Naive thymus-derived CD4-positive, alpha-beta T cell (primary cell): Measurements from ENCODE around the gene BEND3. TPM values are rescaled to one million over a fixed set of nuclear protein-coding genes. Genes with fewer than 3 reads are reported as not detected.

Experiments
- ATAC-seq: fragments of 150-1000 bp; cut with Tn5 transposase; 2 replicates; pipeline ENCODE4 v1.10.0; 2021; ENCODE audit warnings: mild to moderate bottlenecking, moderate library complexity
- CTCF ChIA-PET: fragments of 350-600 bp; sonication (Branson Sonifier 250); formaldehyde crosslinking; loops from one replicate; lab custom pipeline; 2021; ENCODE audit warnings: antibody characterized with exemption; lab: Charles Lee
- POLR2A ChIA-PET: fragments of 350-600 bp; sonication (Branson Sonifier 250); formaldehyde crosslinking; loops from one replicate; lab custom pipeline; 2021; ENCODE audit warnings: antibody characterized with exemption, inconsistent platforms; lab: Charles Lee
- DNase-seq, 9 donors: peaks; one replicate each; pipeline versions ENCODE4 v3.0.0 to v3.0.0-alpha.2; 2020 to 2022; ENCODE audit warnings: mixed read lengths in 1 of 9
- H3K27ac ChIP-seq: one replicate; pipeline ENCODE4 v1.7.0; 2013; ENCODE audit warnings: mild to moderate bottlenecking, low read depth, low read length, moderate library complexity
- H3K27me3 ChIP-seq, 2 donors: one replicate each; pipeline ENCODE4 v1.7.0; 2013; ENCODE audit warnings: low read length in 2 of 2, mild to moderate bottlenecking in 2 of 2, moderate library complexity in 2 of 2; ENCODE audit not compliant: control insufficient read depth in 2 of 2, insufficient read depth in 2 of 2
- H3K36me3 ChIP-seq, 3 experiments: 1 replicate in 2 of 3; 2 replicates in 1 of 3; pipeline ENCODE4 v1.7.0; 2013; ENCODE audit warnings: low read length in 3 of 3, mild to moderate bottlenecking in 3 of 3, moderate library complexity in 1 of 3; ENCODE audit not compliant: insufficient read depth in 3 of 3, control insufficient read depth in 2 of 3
- H3K4me1 ChIP-seq, 2 donors: one replicate each; pipeline ENCODE4 v1.7.0; 2013; ENCODE audit warnings: low read length in 2 of 2, mild to moderate bottlenecking in 2 of 2, moderate library complexity in 1 of 2; ENCODE audit not compliant: control insufficient read depth in 2 of 2, insufficient read depth in 2 of 2
- H3K4me3 ChIP-seq: 2 replicates; pipeline ENCODE4 v1.7.0; 2013; ENCODE audit warnings: mild to moderate bottlenecking, low read length
- H3K9me3 ChIP-seq, 3 experiments: 1 replicate in 2 of 3; 2 replicates in 1 of 3; pipeline ENCODE4 v1.7.0; 2013; ENCODE audit warnings: low read length in 3 of 3; ENCODE audit not compliant: control insufficient read depth in 2 of 3
- H3K27ac Mint-ChIP-seq, 9 donors: one replicate each; pipeline ENCODE4 v1.8.0; 2020 to 2022; ENCODE audit warnings: mixed read lengths in 9 of 9, mild to moderate bottlenecking in 8 of 9, moderate library complexity in 5 of 9, inconsistent platforms in 2 of 9
- H3K27me3 Mint-ChIP-seq, 5 donors: one replicate each; pipeline ENCODE4 v1.8.0; 2021 to 2022; ENCODE audit warnings: mixed read lengths in 5 of 5, mild to moderate bottlenecking in 1 of 5
- H3K36me3 Mint-ChIP-seq, 5 donors: one replicate each; pipeline ENCODE4 v1.8.0; 2020 to 2022; ENCODE audit warnings: mixed read lengths in 5 of 5, mild to moderate bottlenecking in 3 of 5, inconsistent platforms in 1 of 5
- H3K4me1 Mint-ChIP-seq, 7 donors: one replicate each; pipeline ENCODE4 v1.8.0; 2020 to 2022; ENCODE audit warnings: mixed read lengths in 7 of 7, mild to moderate bottlenecking in 3 of 7, inconsistent platforms in 1 of 7
- H3K4me3 Mint-ChIP-seq, 10 donors: one replicate each; pipeline ENCODE4 v1.8.0; 2020 to 2022; ENCODE audit warnings: mild to moderate bottlenecking in 10 of 10, mixed read lengths in 10 of 10, moderate library complexity in 6 of 10, inconsistent platforms in 2 of 10
- H3K9me3 Mint-ChIP-seq, 11 donors: one replicate each; pipeline ENCODE4 v1.8.0; 2020 to 2022; ENCODE audit warnings: mixed read lengths in 11 of 11, mild to moderate bottlenecking in 4 of 11, inconsistent platforms in 1 of 11, moderate library complexity in 1 of 11
- intact Hi-C, 2 donors: fragments of 100-400 bp; cut with micrococcal nuclease; formaldehyde crosslinking; loops; one replicate each; pipeline ENCODE4 v1.15.1; 2023
- polyA plus RNA-seq, 2 donors: library from polyadenylated mRNA; unstranded; fragments of 300-500 nt; fragmentation: Illumina TruSeq; gene quantifications; one replicate each; pipeline ENCODE4 v1.2.3, GENCODE V29; 2021
- total RNA-seq, 6 experiments: library from RNA in 5 of 6; stranded (reverse) in 5 of 6; gene quantifications; 1 replicate in 5 of 6; 2 replicates in 1 of 6; pipeline ENCODE4 v1.2.3 and lab custom pipeline; 2021 to 2026

BEND3 gene
- total and polyA plus RNA-seq, 7 experiments from 2014 or later = 0.34 to 4.1 (median 1.2) TPM

- Mint-ChIP-seq H3K27ac (peak overlapping the region in 3 of 9 donors; percentile 24 to 62 (median 25)), H3K4me1 (peaks cover 0 to 13% (median 0%) of the 10 kb centered on the region in 7 donors), H3K36me3 (peaks cover 3 to 34% (median 18%) of the 10 kb centered on the region in 5 donors), H3K27me3 (no peaks in the 10 kb centered on the region), H3K9me3 (no peaks in the 10 kb centered on the region), H3K4me3 (no peak overlapping the region)
- DNase-seq (no peak), ATAC-seq (no peak)
- ChIA-PET POLR2A (no interaction called here), CTCF (no interaction called here)
- no peaks in the 10 kb centered on the region for H3K4me1 ChIP-seq
- H3K27ac ChIP-seq = no peak overlapping the region
- no peak overlapping the region for H3K4me3 ChIP-seq
- H3K27me3 ChIP-seq = no peaks in the 10 kb centered on the region
- intact Hi-C loops = no loop called here
- H3K36me3 ChIP-seq = peaks cover 0 to 32% (median 3%) of the 10 kb centered on the region in 3 experiments
- no peaks in the 10 kb centered on the region for H3K9me3 ChIP-seq
Measured at GRCh38 chr6:107045826-107046675, 69.3 kb downstream of the BEND3 start.

DNA sequence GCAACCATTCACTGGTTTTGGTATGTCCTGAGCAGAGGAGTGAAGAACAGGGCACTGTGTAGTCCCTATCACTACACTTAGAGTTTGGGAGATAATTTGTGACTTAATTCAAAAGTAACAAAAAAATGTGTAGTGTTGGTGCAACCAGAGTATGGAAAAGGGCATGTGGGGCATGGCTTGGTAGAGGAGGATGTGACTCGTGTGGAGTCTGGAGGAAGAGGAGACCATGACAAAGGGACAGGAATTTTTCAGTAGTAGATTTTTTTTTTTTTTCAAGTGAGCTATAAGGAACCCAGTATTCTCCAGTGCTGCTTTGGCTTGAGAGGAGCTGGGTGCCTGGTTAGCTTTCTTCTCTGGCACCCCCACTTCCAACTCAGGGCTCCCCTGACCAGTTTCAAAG is 82.2 kb downstream of the BEND3 start:
- peaks cover 22 to 56% (median 46%) of the 10 kb centered on the region in 7 donors for H3K4me1 Mint-ChIP-seq

GRCh38 chr6:107032051-107032450 is 83.3 kb downstream of the BEND3 start:
- DNase-seq (no peak), ATAC-seq (no peak)
- peaks cover 3 to 21% of the 10 kb centered on the region in 2 donors for H3K4me1 ChIP-seq
- H3K4me3 ChIP-seq = no peak overlapping the region
- no peaks in the 10 kb centered on the region for H3K27me3 ChIP-seq
- H3K36me3 ChIP-seq = peaks cover 0 to 9% (median 0%) of the 10 kb centered on the region in 3 experiments
- H3K9me3 ChIP-seq = no peaks in the 10 kb centered on the region
- Mint-ChIP-seq H3K27ac (peak overlapping the region in 3 of 9 donors; percentile 17 to 67 (median 63)), H3K27me3 (no peaks in the 10 kb centered on the region), H3K9me3 (peaks cover 0 to 3% (median 0%) of the 10 kb centered on the region in 11 donors), H3K4me1 (peaks cover 22 to 54% (median 47%) of the 10 kb centered on the region in 7 donors), H3K36me3 (peaks cover 4 to 18% (median 16%) of the 10 kb centered on the region in 5 donors), H3K4me3 (no peak overlapping the region)
- ChIA-PET CTCF (no interaction called here), POLR2A (no interaction called here)
- intact Hi-C loops = no loop called here
- no peak overlapping the region for H3K27ac ChIP-seq

More for the DNA sequence above, 82.2 kb downstream of the BEND3 start:
- H3K4me1 ChIP-seq = peaks cover 3 to 17% of the 10 kb centered on the region in 2 donors
- H3K4me3 ChIP-seq = no peak overlapping the region
- H3K36me3 ChIP-seq = peaks cover 0 to 9% (median 0%) of the 10 kb centered on the region in 3 experiments
- Mint-ChIP-seq H3K36me3 (peaks cover 4 to 18% (median 16%) of the 10 kb centered on the region in 5 donors), H3K27ac (peak overlapping the region in 1 of 9 donors; percentile 24), H3K9me3 (peaks cover 0 to 3% (median 0%) of the 10 kb centered on the region in 11 donors), H3K4me3 (no peak overlapping the region), H3K27me3 (no peaks in the 10 kb centered on the region)
- H3K9me3 ChIP-seq = no peaks in the 10 kb centered on the region
- no peaks in the 10 kb centered on the region for H3K27me3 ChIP-seq
- H3K27ac ChIP-seq = no peak overlapping the region
- ATAC-seq (no peak), DNase-seq (no peak)
- CTCF ChIA-PET = no interaction called here
- POLR2A ChIA-PET = no interaction called here
- intact Hi-C loops = no loop called here

GRCh38 chr6:107030151-107030550 is 85.2 kb downstream of the BEND3 start:
- peaks cover 4 to 18% (median 12%) of the 10 kb centered on the region in 5 donors for H3K36me3 Mint-ChIP-seq
- H3K27ac Mint-ChIP-seq = peak overlapping the region in 6 of 9 donors; percentile 18 to 89 (median 66)
- CTCF ChIA-PET = interaction anchor here (0.6 to 1.0 kb wide), 4 partner anchors 9 to 86 kb away, joined by 3 read pairs; partner anchors contain the start of gene BEND3
- peaks cover 0 to 9% (median 0%) of the 10 kb centered on the region in 3 experiments for H3K36me3 ChIP-seq
- ATAC-seq (no peak), DNase-seq (no peak)
- H3K27me3 ChIP-seq = no peaks in the 10 kb centered on the region
- no peak overlapping the region for H3K27ac ChIP-seq
- H3K4me3 Mint-ChIP-seq = peak overlapping the region; percentile 68 to 99 (median 92)
- H3K9me3 ChIP-seq = no peaks in the 10 kb centered on the region
- peaks cover 3 to 21% of the 10 kb centered on the region in 2 donors for H3K4me1 ChIP-seq
- POLR2A ChIA-PET = no interaction called here
- intact Hi-C loops = no loop called here
- no peak overlapping the region for H3K4me3 ChIP-seq
- peaks cover 0 to 4% (median 0%) of the 10 kb centered on the region in 11 donors for H3K9me3 Mint-ChIP-seq
- H3K4me1 Mint-ChIP-seq = peaks cover 22 to 54% (median 47%) of the 10 kb centered on the region in 7 donors
- no peaks in the 10 kb centered on the region for H3K27me3 Mint-ChIP-seq

DNA sequence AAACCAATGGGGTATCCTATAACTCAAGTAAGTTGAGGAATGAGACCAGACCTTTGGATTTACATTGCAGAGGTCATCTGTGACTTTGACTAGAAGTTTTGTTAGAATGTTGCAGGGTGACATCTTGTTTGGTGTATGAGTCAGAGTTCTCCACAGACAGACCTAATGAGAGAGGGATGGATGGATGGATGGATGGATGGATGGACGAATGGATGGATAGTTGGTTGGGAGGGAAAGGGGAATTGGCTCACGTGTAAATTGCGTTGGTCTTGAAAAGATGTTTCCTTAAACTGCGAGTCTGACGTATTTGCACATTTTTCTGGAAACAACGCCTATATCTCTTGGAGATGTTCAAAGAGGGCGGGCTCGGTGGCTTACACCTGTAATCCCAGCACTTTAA is 88.3 kb downstream of the BEND3 start:
- Histone ChIP-seq H3K27me3 (no peaks in the 10 kb centered on the region), H3K4me3 (no peak overlapping the region), H3K27ac (no peak overlapping the region), H3K4me1 (peaks cover 3 to 14% of the 10 kb centered on the region in 2 donors), H3K9me3 (no peaks in the 10 kb centered on the region), H3K36me3 (peaks cover 0 to 9% (median 0%) of the 10 kb centered on the region in 3 experiments)
- Mint-ChIP-seq H3K36me3 (peaks cover 3 to 8% (median 4%) of the 10 kb centered on the region in 5 donors), H3K27ac (peak overlapping the region in 5 of 9 donors; percentile 32 to 92 (median 63)), H3K9me3 (peaks cover 0 to 4% (median 0%) of the 10 kb centered on the region in 11 donors), H3K4me3 (peak overlapping the region; percentile 4 to 99 (median 94)), H3K4me1 (peaks cover 20 to 35% (median 29%) of the 10 kb centered on the region in 7 donors), H3K27me3 (no peaks in the 10 kb centered on the region)
- ChIA-PET POLR2A (interaction anchor here (0.9 kb wide), 1 partner anchor 10 kb away, joined by 3 read pairs; no protein-coding TSS in a partner anchor), CTCF (interaction anchor here (0.6 kb wide), 1 partner anchor 677 kb away, joined by 3 read pairs; no protein-coding TSS in a partner anchor)
- DNase-seq (no peak), ATAC-seq (no peak)
- intact Hi-C loops = loop anchor here (5.0 kb wide), 4 partner anchors 505 to 1980 kb away; partner anchors contain the start of gene SEC63 (in 1 of the 2)

DNA sequence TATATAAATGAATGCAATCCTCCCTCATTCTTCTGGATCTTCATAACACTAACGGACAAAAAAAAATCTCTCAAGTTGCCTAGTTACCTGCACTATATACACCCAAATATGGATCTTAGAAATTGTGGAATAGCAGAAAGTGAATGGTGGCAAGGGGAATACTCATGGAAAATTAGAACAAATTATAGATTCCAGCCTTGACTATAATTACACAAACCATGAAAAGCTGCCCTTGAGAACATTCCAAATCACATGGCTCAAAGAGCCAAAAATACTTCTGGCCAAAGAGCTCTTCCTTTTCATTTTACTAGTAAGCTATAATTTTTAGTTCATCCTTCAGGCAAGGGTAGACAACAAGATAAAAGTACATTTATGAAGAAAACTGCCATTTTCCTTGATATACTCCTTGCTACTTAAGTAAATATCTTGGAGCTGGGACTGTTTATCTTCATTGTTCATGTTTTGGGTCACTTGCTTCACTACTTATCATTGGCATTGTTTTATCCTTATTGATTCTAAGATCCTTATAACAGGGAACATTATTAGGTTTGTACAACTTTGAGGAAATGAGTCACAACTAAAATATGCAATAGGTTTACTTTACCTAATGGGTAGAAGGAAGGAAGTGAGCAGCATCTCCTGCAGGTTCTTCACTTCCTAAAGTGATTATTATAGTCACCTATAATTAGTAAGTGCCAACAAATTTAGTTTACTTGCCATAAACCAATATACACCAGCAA is 93.7 kb downstream of the BEND3 start:
- H3K27ac ChIP-seq = no peak overlapping the region
- no peaks in the 10 kb centered on the region for H3K27me3 ChIP-seq
- peaks cover 0 to 6% (median 0%) of the 10 kb centered on the region in 7 donors for H3K4me1 Mint-ChIP-seq
- intact Hi-C loops = no loop called here
- peaks cover 0 to 2% (median 0%) of the 10 kb centered on the region in 11 donors for H3K9me3 Mint-ChIP-seq
- ChIA-PET POLR2A (no interaction called here), CTCF (no interaction called here)
- H3K4me3 Mint-ChIP-seq = no peak overlapping the region
- DNase-seq (no peak), ATAC-seq (no peak)
- H3K4me3 ChIP-seq = no peak overlapping the region
- H3K9me3 ChIP-seq = no peaks in the 10 kb centered on the region
- no peak overlapping the region for H3K27ac Mint-ChIP-seq
- H3K36me3 Mint-ChIP-seq = no peaks in the 10 kb centered on the region
- no peaks in the 10 kb centered on the region for H3K36me3 ChIP-seq
- H3K4me1 ChIP-seq = no peaks in the 10 kb centered on the region
- peaks cover 0 to 1% (median 0%) of the 10 kb centered on the region in 5 donors for H3K27me3 Mint-ChIP-seq
